ENCODE results near the gene PHF2. TPM values are rescaled to one million over a fixed set of nuclear protein-coding genes. Genes with fewer than 3 reads are reported as not detected.

PHF2 gene
- total and polyA plus RNA-seq, 9 of the 15 experiments (the other 6 are each of a cell fraction or from before 2014, with no cell fraction given): 0.37 to 14.4 (median 8.1) TPM

DNA sequence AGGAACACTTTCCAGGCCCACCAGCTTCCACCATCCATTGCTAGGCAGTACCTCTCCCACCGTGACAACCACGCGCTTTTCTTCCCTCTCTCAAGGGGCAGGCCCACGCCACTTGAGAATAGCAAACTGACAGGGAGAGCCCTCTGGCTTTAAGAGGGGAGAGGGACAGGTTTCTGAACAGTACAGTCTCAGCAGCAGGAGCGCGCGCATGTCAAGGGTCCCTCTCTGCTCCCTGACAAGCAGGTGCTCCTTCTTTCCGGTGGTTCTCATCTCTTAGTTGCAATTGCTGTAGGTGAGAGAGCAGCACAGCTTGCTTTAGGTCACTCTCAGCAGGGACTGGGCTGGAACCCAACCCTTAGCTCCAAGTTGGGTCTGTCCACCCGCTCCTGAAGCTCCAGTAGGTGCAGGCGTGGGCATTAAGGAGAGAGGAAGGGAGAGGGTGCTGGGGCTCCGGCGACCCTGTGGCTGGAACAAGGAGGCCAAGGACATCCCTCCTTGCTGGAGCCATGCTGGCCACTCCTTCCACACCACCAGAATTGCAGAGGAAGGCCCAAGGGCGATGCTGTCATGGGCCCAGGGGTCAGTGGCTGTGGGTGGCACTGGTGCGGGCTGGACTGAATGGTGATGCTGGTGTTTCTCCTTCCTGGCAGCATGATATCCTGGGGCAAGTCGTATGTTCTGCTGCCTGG is 9.0 kb upstream of the PHF2 start (continued):
- TF ChIP-seq, protein P1, sequence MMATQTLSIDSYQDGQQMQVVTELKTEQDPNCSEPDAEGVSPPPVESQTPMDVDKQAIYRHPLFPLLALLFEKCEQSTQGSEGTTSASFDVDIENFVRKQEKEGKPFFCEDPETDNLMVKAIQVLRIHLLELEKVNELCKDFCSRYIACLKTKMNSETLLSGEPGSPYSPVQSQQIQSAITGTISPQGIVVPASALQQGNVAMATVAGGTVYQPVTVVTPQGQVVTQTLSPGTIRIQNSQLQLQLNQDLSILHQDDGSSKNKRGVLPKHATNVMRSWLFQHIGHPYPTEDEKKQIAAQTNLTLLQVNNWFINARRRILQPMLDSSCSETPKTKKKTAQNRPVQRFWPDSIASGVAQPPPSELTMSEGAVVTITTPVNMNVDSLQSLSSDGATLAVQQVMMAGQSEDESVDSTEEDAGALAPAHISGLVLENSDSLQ (IDR thresholded peaks at IDR 0.05): 0 out of 2 replicates have a peak, but pooled peaks have one; percentile 29
- TF ChIP-seq HDAC1 (IDR thresholded peaks at IDR 0.05) (0 out of 4 replicates have a peak, but pooled peaks of 1 of the 2 experiments have one; percentile 6), MYC (IDR thresholded peaks at IDR 0.05; ENCODE audit: low read depth, low read length) (no peak), MYC (CRISPR knock-in tag; IDR thresholded peaks at IDR 0.05; ENCODE audit: borderline replicate concordance, low read depth) (0 out of 2 replicates have a peak, but pooled peaks have one; percentile 1), ILF3 (IDR thresholded peaks at IDR 0.05; ENCODE audit: borderline replicate concordance) (no peak), GTF2A2 (tag; IDR thresholded peaks at IDR 0.05) (no peak)
- TF ChIP-seq, protein P2, sequence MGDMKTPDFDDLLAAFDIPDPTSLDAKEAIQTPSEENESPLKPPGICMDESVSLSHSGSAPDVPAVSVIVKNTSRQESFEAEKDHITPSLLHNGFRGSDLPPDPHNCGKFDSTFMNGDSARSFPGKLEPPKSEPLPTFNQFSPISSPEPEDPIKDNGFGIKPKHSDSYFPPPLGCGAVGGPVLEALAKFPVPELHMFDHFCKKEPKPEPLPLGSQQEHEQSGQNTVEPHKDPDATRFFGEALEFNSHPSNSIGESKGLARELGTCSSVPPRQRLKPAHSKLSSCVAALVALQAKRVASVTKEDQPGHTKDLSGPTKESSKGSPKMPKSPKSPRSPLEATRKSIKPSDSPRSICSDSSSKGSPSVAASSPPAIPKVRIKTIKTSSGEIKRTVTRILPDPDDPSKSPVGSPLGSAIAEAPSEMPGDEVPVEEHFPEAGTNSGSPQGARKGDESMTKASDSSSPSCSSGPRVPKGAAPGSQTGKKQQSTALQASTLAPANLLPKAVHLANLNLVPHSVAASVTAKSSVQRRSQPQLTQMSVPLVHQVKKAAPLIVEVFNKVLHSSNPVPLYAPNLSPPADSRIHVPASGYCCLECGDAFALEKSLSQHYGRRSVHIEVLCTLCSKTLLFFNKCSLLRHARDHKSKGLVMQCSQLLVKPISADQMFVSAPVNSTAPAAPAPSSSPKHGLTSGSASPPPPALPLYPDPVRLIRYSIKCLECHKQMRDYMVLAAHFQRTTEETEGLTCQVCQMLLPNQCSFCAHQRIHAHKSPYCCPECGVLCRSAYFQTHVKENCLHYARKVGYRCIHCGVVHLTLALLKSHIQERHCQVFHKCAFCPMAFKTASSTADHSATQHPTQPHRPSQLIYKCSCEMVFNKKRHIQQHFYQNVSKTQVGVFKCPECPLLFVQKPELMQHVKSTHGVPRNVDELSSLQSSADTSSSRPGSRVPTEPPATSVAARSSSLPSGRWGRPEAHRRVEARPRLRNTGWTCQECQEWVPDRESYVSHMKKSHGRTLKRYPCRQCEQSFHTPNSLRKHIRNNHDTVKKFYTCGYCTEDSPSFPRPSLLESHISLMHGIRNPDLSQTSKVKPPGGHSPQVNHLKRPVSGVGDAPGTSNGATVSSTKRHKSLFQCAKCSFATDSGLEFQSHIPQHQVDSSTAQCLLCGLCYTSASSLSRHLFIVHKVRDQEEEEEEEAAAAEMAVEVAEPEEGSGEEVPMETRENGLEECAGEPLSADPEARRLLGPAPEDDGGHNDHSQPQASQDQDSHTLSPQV (IDR thresholded peaks at IDR 0.05): 0 out of 2 replicates have a peak, but pooled peaks have one; percentile 23
- TF ChIP-seq, protein P3, sequence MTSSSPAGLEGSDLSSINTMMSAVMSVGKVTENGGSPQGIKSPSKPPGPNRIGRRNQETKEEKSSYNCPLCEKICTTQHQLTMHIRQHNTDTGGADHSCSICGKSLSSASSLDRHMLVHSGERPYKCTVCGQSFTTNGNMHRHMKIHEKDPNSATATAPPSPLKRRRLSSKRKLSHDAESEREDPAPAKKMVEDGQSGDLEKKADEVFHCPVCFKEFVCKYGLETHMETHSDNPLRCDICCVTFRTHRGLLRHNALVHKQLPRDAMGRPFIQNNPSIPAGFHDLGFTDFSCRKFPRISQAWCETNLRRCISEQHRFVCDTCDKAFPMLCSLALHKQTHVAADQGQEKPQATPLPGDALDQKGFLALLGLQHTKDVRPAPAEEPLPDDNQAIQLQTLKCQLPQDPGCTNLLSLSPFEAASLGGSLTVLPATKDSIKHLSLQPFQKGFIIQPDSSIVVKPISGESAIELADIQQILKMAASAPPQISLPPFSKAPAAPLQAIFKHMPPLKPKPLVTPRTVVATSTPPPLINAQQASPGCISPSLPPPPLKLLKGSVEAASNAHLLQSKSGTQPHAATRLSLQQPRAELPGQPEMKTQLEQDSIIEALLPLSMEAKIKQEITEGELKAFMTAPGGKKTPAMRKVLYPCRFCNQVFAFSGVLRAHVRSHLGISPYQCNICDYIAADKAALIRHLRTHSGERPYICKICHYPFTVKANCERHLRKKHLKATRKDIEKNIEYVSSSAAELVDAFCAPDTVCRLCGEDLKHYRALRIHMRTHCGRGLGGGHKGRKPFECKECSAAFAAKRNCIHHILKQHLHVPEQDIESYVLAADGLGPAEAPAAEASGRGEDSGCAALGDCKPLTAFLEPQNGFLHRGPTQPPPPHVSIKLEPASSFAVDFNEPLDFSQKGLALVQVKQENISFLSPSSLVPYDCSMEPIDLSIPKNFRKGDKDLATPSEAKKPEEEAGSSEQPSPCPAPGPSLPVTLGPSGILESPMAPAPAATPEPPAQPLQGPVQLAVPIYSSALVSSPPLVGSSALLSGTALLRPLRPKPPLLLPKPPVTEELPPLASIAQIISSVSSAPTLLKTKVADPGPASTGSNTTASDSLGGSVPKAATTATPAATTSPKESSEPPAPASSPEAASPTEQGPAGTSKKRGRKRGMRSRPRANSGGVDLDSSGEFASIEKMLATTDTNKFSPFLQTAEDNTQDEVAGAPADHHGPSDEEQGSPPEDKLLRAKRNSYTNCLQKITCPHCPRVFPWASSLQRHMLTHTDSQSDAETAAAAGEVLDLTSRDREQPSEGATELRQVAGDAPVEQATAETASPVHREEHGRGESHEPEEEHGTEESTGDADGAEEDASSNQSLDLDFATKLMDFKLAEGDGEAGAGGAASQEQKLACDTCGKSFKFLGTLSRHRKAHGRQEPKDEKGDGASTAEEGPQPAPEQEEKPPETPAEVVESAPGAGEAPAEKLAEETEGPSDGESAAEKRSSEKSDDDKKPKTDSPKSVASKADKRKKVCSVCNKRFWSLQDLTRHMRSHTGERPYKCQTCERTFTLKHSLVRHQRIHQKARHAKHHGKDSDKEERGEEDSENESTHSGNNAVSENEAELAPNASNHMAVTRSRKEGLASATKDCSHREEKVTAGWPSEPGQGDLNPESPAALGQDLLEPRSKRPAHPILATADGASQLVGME (CRISPR knock-in tag; IDR thresholded peaks at IDR 0.05): 0 out of 2 replicates have a peak, but pooled peaks have one; percentile 53
